HCT116 (cell line): ENCODE results near the gene NTSR2. TPM values are rescaled to one million over a fixed set of nuclear protein-coding genes. Genes with fewer than 3 reads are reported as not detected.

Experiments used
- ATAC-seq: fragments of 200-7000 bp; cut with Tn5 transposase; 2 replicates; pipeline ENCODE4 v1.9.1; 2020; ENCODE audit warnings: mild to moderate bottlenecking, moderate library complexity
- BruUV-seq: library from RNA; stranded (reverse); fragments of 400-500 nt; replicated peaks from 2 replicates; lab custom pipeline; 2021; lab: Mats Ljungman, UMichigan
- CTCF ChIA-PET: fragments of 300-600 bp; sonication (Branson Sonifier 250); formaldehyde crosslinking; loops from one replicate; lab custom pipeline; 2021; ENCODE audit warnings: antibody characterized with exemption; lab: Charles Lee
- POLR2A ChIA-PET: fragments of 300-600, 350-600 bp; sonication (Branson Sonifier 250); formaldehyde crosslinking; loops from one replicate; lab custom pipeline; 2021; ENCODE audit warnings: antibody characterized with exemption; lab: Charles Lee
- RAD21 ChIA-PET, 2 experiments: fragments of 300-600 bp; sonication (Branson Sonifier 250); formaldehyde crosslinking; loops; one replicate each; lab custom pipeline; 2023; ENCODE audit warnings: low total read pairs in 2 of 2; ENCODE audit not compliant: uncharacterized antibody in 2 of 2, unreplicated experiment in 2 of 2, low non-redundant PET in 1 of 2; lab: Charles Lee
- DNase-seq: peaks from one replicate; pipeline ENCODE4 v3.0.0-alpha.2; 2010; ENCODE audit warnings: low read depth, low spot score
- H2AFZ ChIP-seq: fragments of 200-600 bp; shearing (Covaris generic), sonication (generic); 2 replicates; pipeline ENCODE4 v1.6.1; 2017; ENCODE audit warnings: low read depth, mixed run types, mixed read lengths, antibody characterized with exemption, low read length; ENCODE audit not compliant: poor library complexity, severe bottlenecking
- H3K27ac ChIP-seq: 2 replicates; pipeline ENCODE4 v1.5.1; 2012; ENCODE audit warnings: low read depth, low read length
- H3K27me3 ChIP-seq: fragments of 200-600 bp; sonication (generic); 2 replicates; pipeline ENCODE4 v1.6.1; 2016; ENCODE audit warnings: mixed run types, low read length, mixed read lengths; ENCODE audit not compliant: insufficient read depth
- H3K36me3 ChIP-seq, 2 experiments: fragments of 200-500 bp in 1 of 2; fragments of 200-600 bp in 1 of 2; sonication (Bioruptor generic) in 1 of 2; sonication (generic) in 1 of 2; 2 replicates each; pipeline versions ENCODE4 v1.5.1 to v1.6.1; 2014 to 2016; ENCODE audit warnings: low read length in 2 of 2, inconsistent platforms in 1 of 2, mixed read lengths in 1 of 2, mixed run types in 1 of 2; ENCODE audit not compliant: insufficient read depth in 2 of 2, control insufficient read depth in 1 of 2
- H3K4me1 ChIP-seq, 2 experiments: fragments of 200-600 bp in 1 of 2; sonication (generic) in 1 of 2; 2 replicates each; pipeline versions ENCODE4 v1.5.1 to v1.6.1; 2012 to 2017; ENCODE audit warnings: low read length in 2 of 2, inconsistent platforms in 1 of 2, mild to moderate bottlenecking in 1 of 2, mixed read lengths in 1 of 2, mixed run types in 1 of 2, moderate library complexity in 1 of 2; ENCODE audit not compliant: insufficient read depth in 2 of 2, control insufficient read depth in 1 of 2
- H3K4me2 ChIP-seq: fragments of 200-600 bp; sonication (generic); 2 replicates; pipeline ENCODE4 v1.6.1; 2017; ENCODE audit warnings: mixed run types, low read length, mixed read lengths
- H3K4me3 ChIP-seq, 2 experiments: fragments of 200-600 bp in 1 of 2; sonication (generic) in 1 of 2; replicated peaks in 1 of 2; 2 replicates each; pipeline ENCODE4 v1.5.1; 2011 to 2016; ENCODE audit warnings: low read length in 2 of 2, control low read depth in 1 of 2, low read depth in 1 of 2, mild to moderate bottlenecking in 1 of 2, mixed read lengths in 1 of 2, mixed run types in 1 of 2
- H3K79me2 ChIP-seq: fragments of 200-600 bp; sonication (generic); 2 replicates; pipeline ENCODE4 v1.6.1; 2017; ENCODE audit warnings: mild to moderate bottlenecking, mixed run types, low read length, moderate library complexity, mixed read lengths; ENCODE audit not compliant: insufficient read depth
- H3K9ac ChIP-seq: fragments of 200-600 bp; sonication (generic); 2 replicates; pipeline ENCODE4 v1.6.1; 2016; ENCODE audit warnings: low read length, mixed read lengths
- H3K9me2 ChIP-seq: fragments of 200-600 bp; sonication (generic), shearing (Covaris generic); 2 replicates; pipeline ENCODE4 v1.6.1; 2017; ENCODE audit warnings: mixed run types, mild to moderate bottlenecking, moderate library complexity; ENCODE audit not compliant: insufficient read depth
- H3K9me3 ChIP-seq, 2 experiments: fragments of 200-500 bp in 1 of 2; fragments of 200-600 bp in 1 of 2; sonication (Bioruptor generic) in 1 of 2; sonication (generic) in 1 of 2; 2 replicates each; pipeline ENCODE4 v1.6.1; 2014 to 2017; ENCODE audit warnings: low read length in 2 of 2, mixed read lengths in 2 of 2, inconsistent platforms in 1 of 2, low read depth in 1 of 2, mild to moderate bottlenecking in 1 of 2, mixed run types in 1 of 2, moderate library complexity in 1 of 2; ENCODE audit not compliant: control insufficient read depth in 1 of 2, insufficient read depth in 1 of 2
- H4K20me1 ChIP-seq: fragments of 200-600 bp; sonication (generic), shearing (Covaris generic); 2 replicates; pipeline ENCODE4 v1.6.1; 2017; ENCODE audit warnings: mixed run types, mild to moderate bottlenecking, moderate library complexity; ENCODE audit not compliant: insufficient read depth
- CBX3 ChIP-seq: IDR thresholded peaks from 2 replicates; pipeline ENCODE4 v1.6.1; 2012; ENCODE audit warnings: low read depth
- CEBPB ChIP-seq: IDR thresholded peaks from 2 replicates; pipeline ENCODE4 v1.6.1; 2012; ENCODE audit warnings: low read depth
- CTCF ChIP-seq, 3 experiments: fragments of 200-600 bp in 1 of 3; sonication (generic) in 1 of 3; IDR thresholded peaks in 2 of 3; conservative IDR thresholded peaks in 1 of 3; 2 replicates each; pipeline ENCODE4 v1.5.1; 2012 to 2017; ENCODE audit warnings: low read depth in 2 of 3, low read length in 2 of 3, antibody characterized with exemption in 1 of 3, borderline replicate concordance in 1 of 3, control low read depth in 1 of 3, mild to moderate bottlenecking in 1 of 3, mixed read lengths in 1 of 3, mixed run types in 1 of 3, moderate library complexity in 1 of 3; ENCODE audit not compliant: insufficient read depth in 1 of 3
- EZH2 ChIP-seq: fragments of 200-600 bp; sonication (generic); IDR thresholded peaks from 2 replicates; pipeline ENCODE4 v1.6.1; 2017; ENCODE audit warnings: antibody characterized with exemption, mixed run types
- FOSL1 ChIP-seq: IDR thresholded peaks from 2 replicates; pipeline ENCODE4 v1.6.1; 2012; ENCODE audit warnings: low read depth
- JUND ChIP-seq: IDR thresholded peaks from 2 replicates; pipeline ENCODE4 v1.6.1; 2012
- MAX ChIP-seq: IDR thresholded peaks from 2 replicates; pipeline ENCODE4 v1.6.1; 2012
- POLR2AphosphoS5 ChIP-seq: IDR thresholded peaks from 2 replicates; pipeline ENCODE4 v1.6.1; 2011; ENCODE audit warnings: mild to moderate bottlenecking, low read depth, low read length, moderate library complexity
- SIN3A ChIP-seq: IDR thresholded peaks from 2 replicates; pipeline ENCODE4 v1.6.1; 2012; ENCODE audit warnings: low read depth
- TCF7L2 ChIP-seq: IDR thresholded peaks from 2 replicates; pipeline ENCODE4 v1.7.0; 2011; ENCODE audit warnings: borderline replicate concordance, inconsistent platforms; ENCODE audit not compliant: insufficient read depth, insufficient read length; ENCODE audit errors: extremely low read depth
- ZBTB33 ChIP-seq: IDR thresholded peaks from 2 replicates; pipeline ENCODE4 v1.6.1; 2011; ENCODE audit warnings: mild to moderate bottlenecking, low read length, moderate library complexity; ENCODE audit not compliant: insufficient replicate concordance; ENCODE audit errors: extremely low read depth
- intact Hi-C: fragments of 100-400 bp; cut with micrococcal nuclease; formaldehyde crosslinking; loops from 2 replicates; pipeline ENCODE4 v1.10.0; 2022
- total RNA-seq: library from RNA; stranded (reverse); gene quantifications from one replicate; pipeline ENCODE4 v1.2.1, GENCODE V29; 2021; ENCODE audit not compliant: unreplicated experiment

The NTSR2 gene
- total RNA-seq, 1 experiment from 2014 or later: not detected

DNA sequence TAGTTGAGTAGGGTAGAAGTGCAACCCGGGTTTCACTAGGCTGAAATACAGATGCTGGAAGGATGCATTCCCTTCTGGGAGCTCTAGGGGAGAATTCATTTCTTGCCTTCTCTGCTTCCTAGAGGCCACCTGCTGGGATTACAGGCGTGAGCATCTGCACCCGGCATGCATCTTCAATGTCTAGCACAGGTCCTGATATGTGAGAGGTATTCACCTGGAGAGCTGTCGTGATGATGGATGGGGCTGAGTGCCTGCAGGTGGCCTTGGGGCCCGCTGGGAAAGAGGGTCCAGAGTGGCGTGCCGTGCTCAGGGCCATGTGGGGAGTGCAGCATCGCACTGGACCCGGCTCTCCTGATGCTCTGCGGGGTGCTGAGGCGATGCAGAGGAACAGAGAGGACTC lies 6.6 kb upstream of the NTSR2 start:
- no TSS peak for BruUV-seq

GRCh38 chr2:11675423-11676112 lies 5.6 kb upstream of the NTSR2 start:
- H3K79me2 ChIP-seq: no peaks in the 10 kb centered on the region
- intact Hi-C loops: no loop called here
- no peak overlapping the region for H3K9ac ChIP-seq
- H3K9me3 ChIP-seq: no peaks in the 10 kb centered on the region
- no peaks in the 10 kb centered on the region for H3K9me2 ChIP-seq
- ATAC-seq (no peak), DNase-seq (no peak)
- H3K4me1 ChIP-seq: peaks cover 4 to 5% of the 10 kb centered on the region in 2 experiments; a peak in 2 of 4 replicates
- POLR2A ChIA-PET: no interaction called here
- no peaks in the 10 kb centered on the region for H3K36me3 ChIP-seq
- no peak overlapping the region for H3K4me2 ChIP-seq
- CTCF ChIA-PET: no interaction called here
- no peak overlapping the region for H3K4me3 ChIP-seq
- RAD21 ChIA-PET: no interaction called here
- no peaks in the 10 kb centered on the region for H4K20me1 ChIP-seq
- H3K27ac ChIP-seq: no peak overlapping the region
- no peak overlapping the region for H2AFZ ChIP-seq
- no TSS peak for BruUV-seq
- no peaks in the 10 kb centered on the region for H3K27me3 ChIP-seq
- TF ChIP-seq FOSL1: no peak
- TF ChIP-seq SIN3A: no peak
- TF ChIP-seq ZBTB33: no peak
- no peak for TF ChIP-seq POLR2AphosphoS5
- TF ChIP-seq CBX3: no peak
- no peak for TF ChIP-seq CEBPB
- TF ChIP-seq EZH2: no peak
- TF ChIP-seq JUND: no peak
- TF ChIP-seq TCF7L2: no peak
- TF ChIP-seq MAX: no peak

More for the DNA sequence above, 6.6 kb upstream of the NTSR2 start:
- intact Hi-C loops: no loop called here
- H3K27ac ChIP-seq: no peak overlapping the region
- TF ChIP-seq TCF7L2: no peak
- TF ChIP-seq CTCF (IDR thresholded peaks at IDR 0.05 in 2 of 3, conservative IDR thresholded peaks at IDR 0.05 in 1 of 3; ENCODE audit: borderline replicate concordance in 1 of 3, insufficient read depth in 1 of 3, low read depth in 2 of 3, low read length in 2 of 3): peak in 1 of 3 experiments; percentile 25; a peak in 1 of 6 replicates
- TF ChIP-seq, all 23 proteins: peak for 1
- Histone ChIP-seq H3K36me3 (no peaks in the 10 kb centered on the region), H3K4me1 (peaks cover 9% of the 10 kb centered on the region in 2 experiments; a peak in 2 of 4 replicates), H4K20me1 (no peaks in the 10 kb centered on the region), H3K79me2 (no peaks in the 10 kb centered on the region), H3K9me2 (no peaks in the 10 kb centered on the region), H3K4me2 (no peak overlapping the region), H3K9me3 (no peaks in the 10 kb centered on the region), H3K27me3 (no peaks in the 10 kb centered on the region), H3K9ac (no peak overlapping the region), H2AFZ (no peak overlapping the region), H3K4me3 (no peak overlapping the region)
- DNase-seq (no peak), ATAC-seq (peak; percentile 67)
- RAD21 ChIA-PET: no interaction called here
- CTCF ChIA-PET: no interaction called here
- POLR2A ChIA-PET: no interaction called here
